K562 (cell line): ENCODE results near the gene ATP5PO. TPM values are rescaled to one million over a fixed set of nuclear protein-coding genes. Genes with fewer than 3 reads are reported as not detected.

Experiments used
- ATAC-seq: fragments of 200-7000 bp; cut with Tn5 transposase; 3 replicates; pipeline ENCODE4 v1.9.1; 2020; ENCODE audit warnings: moderate library complexity
- BruUV-seq: library from RNA; stranded (reverse); fragments of 400-500 nt; replicated peaks from 2 replicates; lab custom pipeline; 2021; lab: Mats Ljungman, UMichigan
- CTCF ChIA-PET: fragments of 300-600 bp; formaldehyde crosslinking; extraction: SDS; loops from one replicate; lab custom pipeline; 2021; ENCODE audit warnings: low intra/inter-chr PET ratio; lab: Yijun Ruan, JAX
- POLR2A ChIA-PET: fragments of 300-600, 350-650 bp; sonication (Branson Sonifier 250); formaldehyde crosslinking; extraction: SDS; loops from one replicate; lab custom pipeline; 2021; ENCODE audit warnings: antibody characterized with exemption, inconsistent platforms; lab: Yijun Ruan, JAX
- DNase-seq, 4 experiments: peaks; one replicate each; pipeline versions ENCODE4 v3.0.0 to v3.0.0-alpha.2; 2011 to 2018; ENCODE audit warnings: low spot score in 3 of 4, mixed read lengths in 3 of 4; ENCODE audit errors: extremely low read depth in 1 of 4
- FAIRE-seq: peaks from 2 replicates; lab custom pipeline; 2011; peaks lifted over from hg19 to GRCh38; lab: Jason Lieb, UNC
- H2AFZ ChIP-seq: 2 replicates; pipeline ENCODE4 v1.6.0; 2011; ENCODE audit warnings: low read depth, low read length, control low read depth, inconsistent platforms
- H3K27ac ChIP-seq: fragments of 200-600 bp; 3 replicates; pipeline ENCODE4 v1.8.0; 2011; ENCODE audit warnings: low read depth, mild to moderate bottlenecking, control low read depth, inconsistent platforms, low read length, moderate library complexity, mixed read lengths; ENCODE audit errors: extremely low read depth
- H3K27me3 ChIP-seq, 2 experiments: fragments of 300-600 bp in 1 of 2; 2 replicates in 1 of 2; 3 replicates in 1 of 2; pipeline versions ENCODE4 v1.6.0 to v1.8.0; 2011; ENCODE audit warnings: inconsistent platforms in 2 of 2, low read length in 2 of 2, mild to moderate bottlenecking in 1 of 2, mixed read lengths in 1 of 2, moderate library complexity in 1 of 2; ENCODE audit not compliant: control insufficient read depth in 2 of 2, insufficient read depth in 2 of 2
- H3K36me3 ChIP-seq: fragments of 300-600 bp; 3 replicates; pipeline ENCODE4 v1.8.0; 2011; ENCODE audit warnings: mild to moderate bottlenecking, low read length, inconsistent platforms; ENCODE audit not compliant: control insufficient read depth, insufficient read depth
- H3K4me1 ChIP-seq, 2 experiments: fragments of 200-600 bp in 1 of 2; replicated peaks in 1 of 2; 2 replicates in 1 of 2; 3 replicates in 1 of 2; pipeline versions ENCODE4 v1.5.1 to v1.8.0; 2011; ENCODE audit warnings: inconsistent platforms in 2 of 2, low read length in 2 of 2, mild to moderate bottlenecking in 1 of 2, mixed read lengths in 1 of 2, moderate library complexity in 1 of 2; ENCODE audit not compliant: control insufficient read depth in 2 of 2, insufficient read depth in 2 of 2
- H3K4me2 ChIP-seq: 2 replicates; pipeline ENCODE4 v1.6.1; 2011; ENCODE audit warnings: low read length, control low read depth, inconsistent platforms, mixed read lengths; ENCODE audit not compliant: insufficient read depth
- H3K4me3 ChIP-seq: fragments of 200-600 bp; sonication (generic), shearing (Covaris generic); 2 replicates; pipeline ENCODE4 v1.5.1; 2016; ENCODE audit warnings: control low read depth, inconsistent platforms
- H3K79me2 ChIP-seq: fragments of 200-600 bp; 3 replicates; pipeline ENCODE4 v1.8.0; 2011; ENCODE audit warnings: low read length, inconsistent platforms; ENCODE audit not compliant: control insufficient read depth, insufficient read depth
- H3K9ac ChIP-seq, 2 experiments: 2 replicates each; pipeline versions ENCODE4 v1.6.0 to v1.6.1; 2011; ENCODE audit warnings: low read depth in 2 of 2, low read length in 2 of 2, control low read depth in 1 of 2, inconsistent platforms in 1 of 2, mild to moderate bottlenecking in 1 of 2, mixed read lengths in 1 of 2; ENCODE audit not compliant: insufficient read depth in 1 of 2
- H3K9me1 ChIP-seq: one replicate; pipeline ENCODE4 v1.6.0; 2011; ENCODE audit warnings: inconsistent platforms, mild to moderate bottlenecking, low read length, moderate library complexity; ENCODE audit not compliant: control insufficient read depth, insufficient read depth
- H3K9me3 ChIP-seq: replicated peaks from 2 replicates; pipeline ENCODE4 v1.5.1; 2011; ENCODE audit warnings: low read depth, low read length, inconsistent platforms; ENCODE audit not compliant: control insufficient read depth, insufficient read depth
- H4K20me1 ChIP-seq: replicated peaks from 2 replicates; pipeline ENCODE4 v1.6.1; 2011; ENCODE audit warnings: low read length, inconsistent platforms, mixed read lengths; ENCODE audit not compliant: control insufficient read depth, insufficient read depth
- CHD2 ChIP-seq: IDR thresholded peaks from 2 replicates; pipeline ENCODE4 v1.6.1; 2011; ENCODE audit warnings: low read depth, low read length
- FOXM1 ChIP-seq, 2 experiments: fragments of 450-650 bp in 1 of 2; sonication (generic) in 1 of 2; formaldehyde crosslinking in 1 of 2; IDR thresholded peaks; 2 replicates each; pipeline versions ENCODE4 v1.6.1 to v1.9.0; 2017 to 2022; ENCODE audit warnings: low read depth in 2 of 2, mild to moderate bottlenecking in 2 of 2, missing genetic modification reagents in 1 of 2, moderate library complexity in 1 of 2
- GTF2F1 ChIP-seq: IDR thresholded peaks from 2 replicates; pipeline ENCODE4 v1.6.1; 2011; ENCODE audit warnings: low read depth, low read length, improper control_type of control experiment
- HLTF ChIP-seq: fragments of 450-650 bp; IDR thresholded peaks from 2 replicates; pipeline ENCODE4 v1.6.1; 2016
- IRF2 ChIP-seq: sonication (generic); formaldehyde crosslinking; IDR thresholded peaks from 2 replicates; pipeline ENCODE4 v1.8.1; 2022; ENCODE audit warnings: mild to moderate bottlenecking, missing genetic modification reagents
- IRF9 ChIP-seq: fragments of 450-650 bp; IDR thresholded peaks from 2 replicates; pipeline ENCODE4 v1.6.1; 2016; ENCODE audit warnings: missing biosample characterization, missing genetic modification characterization
- PCBP2 ChIP-seq: fragments of 200-400 bp; formaldehyde crosslinking; IDR thresholded peaks from 2 replicates; pipeline ENCODE4 v1.6.1; 2018; ENCODE audit warnings: low read length, low read depth, mild to moderate bottlenecking, moderate library complexity; ENCODE audit not compliant: poor library complexity, severe bottlenecking
- RFX7 ChIP-seq: fragments of 250-450 bp; sonication (Bioruptor Pico); IDR thresholded peaks from 2 replicates; pipeline ENCODE4 v1.5.1; 2021; ENCODE audit warnings: mild to moderate bottlenecking
- ZC3H4 ChIP-seq: sonication (generic); formaldehyde crosslinking; IDR thresholded peaks from 2 replicates; pipeline ENCODE4 v1.9.0; 2021; ENCODE audit warnings: missing genetic modification reagents, borderline replicate concordance
- ZKSCAN3 ChIP-seq: fragments of 250-450 bp; sonication (Bioruptor Pico); IDR thresholded peaks from 2 replicates; pipeline ENCODE4 v1.4.0; 2020
- ZNF75A ChIP-seq: fragments of 450-650 bp; formaldehyde crosslinking; IDR thresholded peaks from 2 replicates; pipeline ENCODE4 v1.4.0; 2020; ENCODE audit warnings: mild to moderate bottlenecking
- WGBS: fragments of 100-300 bp; shearing (Covaris generic); methylation state at CpG from one replicate; pipeline ENCODE4 v1.1.6; 2016; ENCODE audit warnings: low coverage, mixed read lengths; ENCODE audit not compliant: insufficient coverage; ENCODE audit errors: missing lambda C conversion rate; 5-methylcytosine and 5-hydroxymethylcytosine counted together
- in situ Hi-C: fragments of 300-500 bp; cut with MboI; formaldehyde crosslinking; loops from 4 replicates; pipeline ENCODE4 v1.15.0; 2018; ENCODE audit warnings: inconsistent platforms, mixed read lengths
- intact Hi-C: fragments of 100-400 bp; cut with micrococcal nuclease; formaldehyde crosslinking; loops from 2 replicates; pipeline ENCODE4 v1.14.2; 2022
- polyA plus RNA-seq, 8 experiments: library from polyadenylated mRNA; depleted of rRNA in 4 of 8; stranded (reverse) in 5 of 8; unstranded in 3 of 8; fragments of >200 nt; fragmentation: Nextera tagmentation in 2 of 8; fragmentation: Illumina TruSeq in 1 of 8; extraction: Ambion mirVana in 2 of 8; extraction: Trizol in 1 of 8; gene quantifications; 2 replicates each; pipeline versions ENCODE4 v1.2.1 to v1.2.3, GENCODE V29; 2011 to 2014; ENCODE audit warnings: inconsistent platforms in 1 of 8, missing spikeins in 1 of 8
- total RNA-seq, 7 experiments: library from RNA; depleted of rRNA in 6 of 7; stranded (reverse); fragments of >200 nt in 6 of 7; fragmentation: Illumina TruSeq in 2 of 7; extraction: Trizol in 2 of 7; gene quantifications; 2 replicates each; pipeline versions ENCODE4 v1.2.1 to v1.2.3, GENCODE V29; 2011 to 2021; ENCODE audit warnings: low replicate concordance in 1 of 7
- TF ChIP-seq, protein P1 (sequence below), 2 experiments: fragments of 450-650 bp; IDR thresholded peaks; 2 replicates each; pipeline ENCODE4 v1.6.1; 2016
- TF ChIP-seq, protein P2 (sequence below), 2 experiments: fragments of 200-800 bp in 1 of 2; sonication (Bioruptor generic) in 1 of 2; sonication (generic) in 1 of 2; formaldehyde crosslinking in 1 of 2; IDR thresholded peaks in 1 of 2; conservative IDR thresholded peaks in 1 of 2; 2 replicates each; pipeline versions ENCODE4 v1.5.0 to v1.6.1; 2016 to 2020; ENCODE audit warnings: missing compliant biosample characterization in 1 of 2, missing genetic modification characterization in 1 of 2, missing genetic modification reagents in 1 of 2
- TF ChIP-seq, protein P3 (sequence below), 2 experiments: fragments of 450-650 bp in 1 of 2; IDR thresholded peaks; 2 replicates each; pipeline ENCODE4 v1.6.1; 2011 to 2017; ENCODE audit warnings: low read depth in 2 of 2, antibody characterized with exemption in 1 of 2, borderline replicate concordance in 1 of 2, low read length in 1 of 2, mild to moderate bottlenecking in 1 of 2, mixed read lengths in 1 of 2; ENCODE audit not compliant: control insufficient read depth in 1 of 2

ATP5PO gene
- total and polyA plus RNA-seq, 9 of the 15 experiments (the other 6 are each of a cell fraction or from before 2014, with no cell fraction given) = 367 to 2,722 (median 808) TPM

DNA sequence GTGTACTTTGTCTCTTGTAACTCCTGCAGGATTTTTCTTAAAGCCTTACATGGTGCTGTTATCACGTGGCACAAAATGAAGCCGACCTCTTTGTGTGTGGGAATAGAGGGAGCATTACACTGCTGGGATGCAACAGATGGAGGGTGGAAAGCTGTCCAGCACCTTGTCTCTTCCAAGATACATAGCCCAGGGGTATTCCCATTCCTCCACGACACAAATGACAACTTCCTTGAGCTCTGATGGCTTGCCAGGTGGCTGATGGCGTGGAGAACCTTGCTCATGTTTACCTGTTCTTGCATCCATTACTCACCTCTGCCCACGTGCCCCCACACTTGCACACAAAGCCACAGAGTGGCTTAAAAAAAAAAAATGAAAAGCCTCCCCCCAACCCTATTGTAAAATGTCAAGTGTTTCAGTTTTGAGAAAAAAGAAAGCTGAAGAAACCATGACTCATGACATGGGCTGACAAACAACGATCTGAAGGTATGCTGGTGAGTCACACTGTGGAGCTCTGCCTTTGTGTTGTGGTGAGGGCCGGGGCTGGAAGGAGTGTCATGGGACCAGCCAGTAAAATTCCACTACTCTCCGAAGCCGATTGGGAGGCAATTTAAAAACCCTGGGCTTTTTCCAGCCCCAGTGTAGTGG lies 32.0 kb upstream of the ATP5PO start:
- ATAC-seq (peak; percentile 96), DNase-seq (peak; percentile 86 to 94 (median 89)), FAIRE-seq (peak; percentile 95)
- 4% methylated on average over 9 of the region's 9 CpGs for WGBS
- no peaks in the 10 kb centered on the region for H3K27me3 ChIP-seq
- peaks cover 17 to 30% of the 10 kb centered on the region in 2 experiments for H3K4me1 ChIP-seq
- no peaks in the 10 kb centered on the region for H4K20me1 ChIP-seq
- intact Hi-C loops = no loop called here
- H3K27ac ChIP-seq = peak overlapping the region; percentile 90
- H3K9me1 ChIP-seq = no peaks in the 10 kb centered on the region
- no peaks in the 10 kb centered on the region for H3K36me3 ChIP-seq
- in situ Hi-C loops = no loop called here
- H3K79me2 ChIP-seq = no peaks in the 10 kb centered on the region
- H2AFZ ChIP-seq = peak overlapping the region; percentile 86
- POLR2A ChIA-PET = interaction anchor here (0.6 to 3.7 kb wide), 13 partner anchors 9 to 1003 kb away, joined by 3 to 30 read pairs (median 4); no protein-coding TSS in a partner anchor
- BruUV-seq = no TSS peak
- H3K4me2 ChIP-seq = peak overlapping the region; percentile 72
- H3K9me3 ChIP-seq = no peaks in the 10 kb centered on the region
- CTCF ChIA-PET = no interaction called here
- no peak overlapping the region; the same call in 1 of the 2 replicates for H3K4me3 ChIP-seq
- peak overlapping the region; percentile 67 to 75; a peak in 3 of 4 replicates for H3K9ac ChIP-seq
- TF ChIP-seq, protein P1, sequence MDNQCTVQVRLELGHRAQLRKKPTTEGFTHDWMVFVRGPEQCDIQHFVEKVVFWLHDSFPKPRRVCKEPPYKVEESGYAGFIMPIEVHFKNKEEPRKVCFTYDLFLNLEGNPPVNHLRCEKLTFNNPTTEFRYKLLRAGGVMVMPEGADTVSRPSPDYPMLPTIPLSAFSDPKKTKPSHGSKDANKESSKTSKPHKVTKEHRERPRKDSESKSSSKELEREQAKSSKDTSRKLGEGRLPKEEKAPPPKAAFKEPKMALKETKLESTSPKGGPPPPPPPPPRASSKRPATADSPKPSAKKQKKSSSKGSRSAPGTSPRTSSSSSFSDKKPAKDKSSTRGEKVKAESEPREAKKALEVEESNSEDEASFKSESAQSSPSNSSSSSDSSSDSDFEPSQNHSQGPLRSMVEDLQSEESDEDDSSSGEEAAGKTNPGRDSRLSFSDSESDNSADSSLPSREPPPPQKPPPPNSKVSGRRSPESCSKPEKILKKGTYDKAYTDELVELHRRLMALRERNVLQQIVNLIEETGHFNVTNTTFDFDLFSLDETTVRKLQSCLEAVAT (IDR thresholded peaks at IDR 0.05) = peak in 1 of 2 experiments; percentile 82; a peak in 2 of 4 replicates
- TF ChIP-seq, protein P2, sequence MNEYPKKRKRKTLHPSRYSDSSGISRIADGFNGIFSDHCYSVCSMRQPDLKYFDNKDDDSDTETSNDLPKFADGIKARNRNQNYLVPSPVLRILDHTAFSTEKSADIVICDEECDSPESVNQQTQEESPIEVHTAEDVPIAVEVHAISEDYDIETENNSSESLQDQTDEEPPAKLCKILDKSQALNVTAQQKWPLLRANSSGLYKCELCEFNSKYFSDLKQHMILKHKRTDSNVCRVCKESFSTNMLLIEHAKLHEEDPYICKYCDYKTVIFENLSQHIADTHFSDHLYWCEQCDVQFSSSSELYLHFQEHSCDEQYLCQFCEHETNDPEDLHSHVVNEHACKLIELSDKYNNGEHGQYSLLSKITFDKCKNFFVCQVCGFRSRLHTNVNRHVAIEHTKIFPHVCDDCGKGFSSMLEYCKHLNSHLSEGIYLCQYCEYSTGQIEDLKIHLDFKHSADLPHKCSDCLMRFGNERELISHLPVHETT (CRISPR knock-in tag; conservative IDR thresholded peaks at IDR 0.05 in 1 of 2, IDR thresholded peaks at IDR 0.05 in 1 of 2) = peak in 1 of 2 experiments; percentile 85; a peak in 2 of 4 replicates
- TF ChIP-seq PCBP2 (no peak), IRF9 (tag) (no peak), RFX7 (CRISPR knock-in tag) (no peak), ZKSCAN3 (no peak), FOXM1 (IDR thresholded peaks at IDR 0.05; ENCODE audit: low read depth) (no peak), FOXM1 (CRISPR knock-in tag; IDR thresholded peaks at IDR 0.05; ENCODE audit: low read depth) (no peak), ZC3H4 (CRISPR knock-in tag) (no peak), GTF2F1 (no peak), ZNF75A (CRISPR knock-in tag) (no peak), CHD2 (no peak), HLTF (0 out of 2 replicates have a peak, but pooled peaks have one; percentile 18), IRF2 (no peak)
- TF ChIP-seq, protein P3, sequence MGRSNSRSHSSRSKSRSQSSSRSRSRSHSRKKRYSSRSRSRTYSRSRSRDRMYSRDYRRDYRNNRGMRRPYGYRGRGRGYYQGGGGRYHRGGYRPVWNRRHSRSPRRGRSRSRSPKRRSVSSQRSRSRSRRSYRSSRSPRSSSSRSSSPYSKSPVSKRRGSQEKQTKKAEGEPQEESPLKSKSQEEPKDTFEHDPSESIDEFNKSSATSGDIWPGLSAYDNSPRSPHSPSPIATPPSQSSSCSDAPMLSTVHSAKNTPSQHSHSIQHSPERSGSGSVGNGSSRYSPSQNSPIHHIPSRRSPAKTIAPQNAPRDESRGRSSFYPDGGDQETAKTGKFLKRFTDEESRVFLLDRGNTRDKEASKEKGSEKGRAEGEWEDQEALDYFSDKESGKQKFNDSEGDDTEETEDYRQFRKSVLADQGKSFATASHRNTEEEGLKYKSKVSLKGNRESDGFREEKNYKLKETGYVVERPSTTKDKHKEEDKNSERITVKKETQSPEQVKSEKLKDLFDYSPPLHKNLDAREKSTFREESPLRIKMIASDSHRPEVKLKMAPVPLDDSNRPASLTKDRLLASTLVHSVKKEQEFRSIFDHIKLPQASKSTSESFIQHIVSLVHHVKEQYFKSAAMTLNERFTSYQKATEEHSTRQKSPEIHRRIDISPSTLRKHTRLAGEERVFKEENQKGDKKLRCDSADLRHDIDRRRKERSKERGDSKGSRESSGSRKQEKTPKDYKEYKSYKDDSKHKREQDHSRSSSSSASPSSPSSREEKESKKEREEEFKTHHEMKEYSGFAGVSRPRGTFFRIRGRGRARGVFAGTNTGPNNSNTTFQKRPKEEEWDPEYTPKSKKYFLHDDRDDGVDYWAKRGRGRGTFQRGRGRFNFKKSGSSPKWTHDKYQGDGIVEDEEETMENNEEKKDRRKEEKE (IDR thresholded peaks at IDR 0.05; ENCODE audit: borderline replicate concordance in 1 of 2, control insufficient read depth in 1 of 2, low read depth in 2 of 2, low read length in 1 of 2) = no peak
